ENCODE data around the gene XPC.

XPC gene

DNA sequence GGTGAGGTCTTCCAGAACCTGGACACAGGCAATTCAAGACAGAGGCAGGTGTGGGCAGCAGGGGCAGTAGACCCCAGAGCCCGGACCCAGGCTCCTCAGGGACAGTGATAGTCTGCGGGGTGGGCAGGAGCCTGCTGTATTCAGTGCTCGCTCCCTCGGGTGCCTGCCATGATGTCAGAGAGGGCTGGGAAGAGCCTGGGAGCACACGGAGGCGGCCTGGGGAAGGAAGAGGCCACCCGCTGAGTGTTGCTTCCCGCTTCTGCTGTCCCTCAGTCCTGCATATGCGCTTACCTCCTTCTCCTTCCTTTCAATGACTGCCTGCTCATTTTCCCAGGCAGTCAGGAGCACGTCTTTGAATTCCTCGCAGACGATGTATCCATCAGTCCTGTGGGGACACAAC is 30.8 kb downstream of the XPC start:
- no peak for DNase-seq (ENCODE audit: low read depth)

DNA sequence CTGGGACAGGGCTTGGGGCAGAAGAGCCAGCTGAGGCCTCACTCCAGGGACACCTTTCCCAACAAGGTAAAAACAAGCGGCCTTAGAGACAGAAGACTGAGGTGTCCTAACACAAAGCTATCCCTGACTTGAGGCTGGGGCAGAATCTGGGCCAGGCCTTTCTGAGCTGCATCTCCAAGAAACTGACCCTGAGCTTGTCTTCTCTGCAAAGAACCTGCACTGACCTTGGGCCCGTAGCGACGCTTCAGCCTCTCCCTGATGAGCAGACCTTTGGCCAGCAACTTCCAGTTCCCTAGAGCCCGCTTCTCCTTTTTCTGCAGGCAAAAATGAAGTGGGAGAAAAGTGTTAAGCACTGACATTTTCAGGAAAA is 31.4 kb downstream of the XPC start:
- no peak for DNase-seq (ENCODE audit: low read depth)

DNA sequence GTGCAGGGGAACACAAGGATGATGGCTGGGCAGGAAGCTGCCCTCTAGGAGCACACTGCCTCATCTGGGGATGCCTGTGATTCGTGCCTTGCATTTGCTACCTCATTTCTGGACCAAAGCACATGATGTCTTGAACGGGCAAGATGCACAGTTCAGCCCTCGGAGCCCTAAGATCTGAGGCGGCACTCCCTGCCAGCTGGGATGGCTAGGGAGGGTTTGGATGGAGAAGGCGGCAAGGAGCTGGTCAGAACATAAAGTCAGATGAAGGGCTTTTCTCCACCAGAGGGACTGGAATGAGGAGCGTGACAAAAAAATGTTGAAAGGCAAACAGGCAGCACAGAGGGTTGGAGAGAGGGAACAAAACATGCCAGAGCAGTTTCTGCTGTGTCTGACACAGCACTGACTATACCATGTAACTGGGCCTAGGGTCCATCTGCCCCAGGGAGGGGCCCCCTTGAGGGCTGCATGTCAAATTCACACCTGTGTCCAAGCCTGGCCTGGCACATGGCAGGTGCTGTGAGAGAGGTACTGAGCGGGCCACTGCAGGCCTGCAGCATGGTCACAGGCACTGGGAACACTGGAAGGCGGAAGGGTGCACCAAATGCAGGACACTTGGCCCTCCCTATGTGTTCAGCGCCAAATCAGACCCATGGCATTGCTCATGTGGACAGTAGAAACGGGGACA is 31.9 kb downstream of the XPC start:
- no peak for DNase-seq (ENCODE audit: low read depth)

DNA sequence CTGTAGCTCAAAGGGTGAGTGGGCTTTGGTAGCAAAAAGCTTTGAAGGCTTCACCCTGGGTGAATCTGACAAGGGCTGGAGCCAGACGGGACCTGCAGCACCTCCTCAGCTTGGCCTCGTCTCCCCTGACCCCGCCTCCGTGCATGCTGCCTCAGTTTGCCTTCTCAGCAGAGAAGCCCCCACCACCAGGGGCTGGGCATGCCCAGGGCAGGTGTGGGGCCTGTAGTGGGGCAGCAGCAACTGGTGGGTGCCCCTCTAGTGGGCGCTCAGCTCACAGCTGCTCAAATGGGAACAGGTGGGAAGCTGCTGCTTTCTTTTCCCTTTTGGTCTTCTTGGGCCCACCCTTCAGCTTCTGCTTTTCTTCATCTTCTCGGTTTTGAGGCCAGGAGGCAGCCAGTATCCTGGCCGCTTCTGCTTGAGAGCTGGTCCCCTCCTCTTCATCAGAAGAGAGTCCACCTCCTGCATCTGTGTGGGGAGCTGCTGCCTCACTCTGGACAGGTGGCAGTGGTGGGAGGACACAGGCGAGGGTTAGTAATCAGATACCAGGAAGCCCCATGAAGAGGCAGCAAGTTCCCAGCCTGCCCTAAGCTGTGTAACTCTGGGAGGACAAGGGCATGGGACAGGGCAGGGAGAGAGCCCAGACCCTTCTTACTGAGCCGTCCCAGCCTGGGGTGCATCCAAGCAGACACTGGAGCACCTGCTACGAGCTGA is 32.6 kb downstream of the XPC start:
- DNase-seq (ENCODE audit: low read depth) = no peak

DNA sequence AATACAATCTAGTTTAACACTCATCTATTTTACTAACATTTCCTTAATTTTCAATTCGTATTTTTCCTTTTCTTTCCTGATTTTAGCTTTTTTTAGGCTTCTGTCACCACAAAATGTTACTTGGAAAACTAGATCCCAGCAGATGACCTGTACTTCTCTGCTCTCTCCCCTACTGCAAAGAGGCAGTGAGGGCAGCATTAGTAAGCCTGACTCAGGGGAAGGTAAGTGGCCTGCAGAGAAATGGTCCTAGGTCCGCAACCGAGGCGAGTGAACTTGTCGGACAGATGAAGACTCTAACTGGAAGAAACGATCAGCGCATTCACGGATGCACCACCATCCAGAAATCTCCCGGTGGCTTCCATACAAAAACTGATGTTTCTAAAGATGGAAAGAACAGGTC is 33.2 kb downstream of the XPC start:
- DNase-seq (ENCODE audit: low read depth) = no peak

DNA sequence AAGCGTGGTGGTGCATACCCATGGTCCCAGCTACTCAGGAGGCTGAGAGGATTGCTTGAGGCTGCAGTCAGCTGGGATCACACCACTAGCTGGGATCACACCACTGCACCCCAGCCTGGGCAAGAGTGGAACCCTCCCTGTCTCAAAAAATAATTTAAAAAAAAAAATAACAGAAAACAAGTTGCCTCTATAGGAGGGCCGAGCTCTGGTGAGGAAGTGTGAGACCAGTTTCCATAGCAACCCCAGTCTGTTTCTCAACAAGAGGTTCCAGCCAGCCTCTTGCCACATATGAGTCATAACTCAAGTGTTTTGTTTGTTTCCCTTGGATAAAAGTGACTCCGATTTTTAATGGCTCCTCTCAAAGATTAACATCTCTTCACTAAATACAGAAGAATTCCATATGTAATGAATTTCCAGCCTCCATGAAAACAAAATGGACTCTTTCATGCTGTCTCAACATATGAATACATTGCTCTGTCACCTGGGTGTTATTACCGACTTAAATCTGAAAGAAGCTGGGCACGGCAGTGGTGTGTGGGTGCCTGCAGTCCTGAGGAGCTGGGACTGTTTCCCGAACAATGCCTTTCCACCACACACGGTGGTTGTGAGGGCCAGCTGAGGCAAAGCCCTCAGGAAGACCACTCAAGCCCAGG is 33.9 kb downstream of the XPC start:
- DNase-seq (ENCODE audit: low read depth) = peak; percentile 23

DNA sequence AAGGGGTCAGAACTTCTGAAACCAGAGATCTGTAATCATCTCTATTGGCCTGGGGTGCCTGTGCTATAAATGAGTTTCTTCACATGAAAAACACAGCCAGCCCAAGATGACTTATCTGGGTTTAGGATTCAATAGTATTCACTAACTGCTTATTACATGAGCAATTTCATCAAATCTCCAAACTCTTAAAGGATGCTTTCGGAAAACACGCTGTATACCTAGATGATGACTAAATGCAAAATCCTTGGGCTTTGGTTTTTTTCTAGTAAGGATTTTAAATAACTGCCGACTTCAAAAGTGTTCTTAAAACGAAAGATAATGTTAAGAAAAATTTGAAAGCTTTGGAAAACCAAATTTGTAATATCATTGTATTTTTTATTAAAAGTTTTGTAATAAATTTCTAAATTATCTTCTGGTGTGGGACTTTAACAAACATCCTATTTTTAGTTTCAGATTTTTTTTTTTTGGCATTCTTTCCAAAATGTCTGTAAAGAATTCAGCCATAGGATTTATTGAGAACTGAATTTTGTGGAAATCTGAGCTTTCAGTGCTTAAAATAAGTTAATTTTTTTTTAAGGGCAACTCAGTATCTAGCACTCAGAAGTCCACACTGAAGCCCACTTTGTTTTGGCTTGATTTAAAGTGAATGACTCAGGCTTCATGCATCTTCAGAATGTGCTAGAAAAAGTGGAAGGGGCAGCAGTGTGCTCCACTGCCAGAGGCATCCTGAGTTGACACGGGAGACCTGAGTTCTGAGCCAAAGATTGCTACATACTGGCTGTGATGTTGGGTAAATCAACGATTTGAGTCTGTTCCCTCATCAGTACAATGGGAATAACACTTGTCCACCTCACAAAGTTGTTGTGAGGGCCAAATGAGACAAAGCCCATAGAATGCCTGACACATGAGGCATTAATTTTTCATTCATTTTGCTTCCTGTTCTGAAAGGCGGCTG is 34.9 kb downstream of the XPC start:
- DNase-seq (ENCODE audit: low read depth) = no peak

DNA sequence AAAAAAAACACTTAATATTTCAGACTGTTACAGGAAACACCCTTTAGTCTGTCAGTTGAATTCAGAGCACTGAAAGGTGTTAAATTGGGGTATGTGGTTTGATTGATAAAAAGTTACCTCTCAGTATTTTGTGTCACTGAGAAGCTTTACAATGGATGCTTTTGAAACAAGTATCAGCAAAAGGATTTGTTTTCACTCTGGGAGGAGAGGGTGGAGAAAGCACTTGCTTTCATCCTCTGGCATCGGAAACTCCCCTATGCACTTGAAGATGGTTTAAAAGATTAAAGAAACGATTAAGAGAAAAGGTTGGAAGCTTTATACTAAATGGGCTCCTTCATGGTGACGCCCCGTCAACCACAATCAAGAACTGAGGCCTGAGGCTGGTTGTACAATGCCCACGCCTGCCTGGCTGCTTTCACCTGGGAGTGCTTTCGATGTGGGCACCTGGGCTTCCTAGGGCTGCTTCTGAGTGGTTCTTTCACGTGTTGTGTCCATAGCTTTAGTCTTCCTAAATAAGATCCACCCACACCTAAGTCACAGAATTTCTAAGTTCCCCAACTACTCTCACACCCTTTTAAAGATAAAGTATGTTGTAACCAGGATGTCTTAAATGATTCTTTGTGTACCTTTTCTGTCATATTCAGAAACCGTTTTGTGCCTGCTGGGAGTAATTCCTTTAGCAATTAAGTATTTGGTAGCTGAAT is 35.7 kb downstream of the XPC start:
- DNase-seq (ENCODE audit: low read depth) = peak; percentile 25

DNA sequence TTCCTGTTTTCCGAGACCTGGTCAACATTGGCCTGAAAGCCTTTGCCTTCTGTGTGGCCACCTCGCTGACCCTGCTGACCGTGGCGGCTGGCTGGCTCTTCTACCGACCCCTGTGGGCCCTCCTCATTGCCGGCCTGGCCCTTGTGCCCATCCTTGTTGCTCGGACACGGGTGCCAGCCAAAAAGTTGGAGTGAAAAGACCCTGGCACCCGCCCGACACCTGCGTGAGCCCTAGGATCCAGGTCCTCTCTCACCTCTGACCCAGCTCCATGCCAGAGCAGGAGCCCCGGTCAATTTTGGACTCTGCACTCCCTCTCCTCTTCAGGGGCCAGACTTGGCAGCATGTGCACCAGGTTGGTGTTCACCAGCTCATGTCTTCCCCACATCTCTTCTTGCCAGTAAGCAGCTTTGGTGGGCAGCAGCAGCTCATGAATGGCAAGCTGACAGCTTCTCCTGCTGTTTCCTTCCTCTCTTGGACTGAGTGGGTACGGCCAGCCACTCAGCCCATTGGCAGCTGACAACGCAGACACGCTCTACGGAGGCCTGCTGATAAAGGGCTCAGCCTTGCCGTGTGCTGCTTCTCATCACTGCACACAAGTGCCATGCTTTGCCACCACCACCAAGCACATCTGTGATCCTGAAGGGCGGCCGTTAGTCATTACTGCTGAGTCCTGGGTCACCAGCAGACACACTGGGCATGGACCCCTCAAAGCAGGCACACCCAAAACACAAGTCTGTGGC is 36.6 kb downstream of the XPC start:
- no peak for DNase-seq (ENCODE audit: low read depth)

DNA sequence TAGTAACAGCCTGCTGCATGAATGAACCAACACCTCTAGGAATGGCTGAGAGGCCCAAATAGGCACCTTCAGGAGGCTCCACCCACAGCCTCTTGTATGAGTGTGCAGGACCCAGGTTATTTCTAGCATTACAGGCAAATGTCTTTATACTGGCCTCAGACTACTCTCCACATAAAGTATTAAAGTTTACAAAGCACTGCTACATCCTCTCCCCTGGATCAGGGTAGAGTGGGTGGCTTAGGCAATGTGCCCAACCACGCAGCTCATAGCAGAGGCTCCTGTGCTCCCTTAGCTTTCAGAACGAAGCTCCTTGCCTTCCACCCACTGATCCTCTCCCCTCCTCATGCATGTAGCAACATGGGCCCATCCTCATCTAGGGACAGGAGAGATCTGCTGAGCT is 37.3 kb downstream of the XPC start:
- DNase-seq (ENCODE audit: low read depth) = no peak

DNA sequence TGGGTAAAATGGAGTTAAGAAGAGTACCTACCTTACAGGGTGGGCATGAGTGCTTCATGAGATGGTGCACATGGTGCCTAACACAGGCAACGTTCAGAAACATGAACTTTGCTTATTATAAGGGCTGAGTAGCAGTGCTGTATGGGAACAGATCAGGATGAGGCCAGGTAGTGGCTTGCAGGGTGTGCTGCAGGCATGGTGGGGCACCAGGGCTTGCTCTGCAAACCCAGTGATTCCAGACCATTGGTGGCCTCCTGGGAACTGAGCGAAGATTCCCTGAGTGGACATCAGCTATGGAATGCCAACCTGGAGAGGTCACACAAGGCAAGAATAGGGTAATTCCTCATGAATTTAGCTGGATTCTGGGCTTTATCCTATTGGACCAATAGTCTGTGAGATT is 37.7 kb downstream of the XPC start:
- no peak for DNase-seq (ENCODE audit: low read depth)

DNA sequence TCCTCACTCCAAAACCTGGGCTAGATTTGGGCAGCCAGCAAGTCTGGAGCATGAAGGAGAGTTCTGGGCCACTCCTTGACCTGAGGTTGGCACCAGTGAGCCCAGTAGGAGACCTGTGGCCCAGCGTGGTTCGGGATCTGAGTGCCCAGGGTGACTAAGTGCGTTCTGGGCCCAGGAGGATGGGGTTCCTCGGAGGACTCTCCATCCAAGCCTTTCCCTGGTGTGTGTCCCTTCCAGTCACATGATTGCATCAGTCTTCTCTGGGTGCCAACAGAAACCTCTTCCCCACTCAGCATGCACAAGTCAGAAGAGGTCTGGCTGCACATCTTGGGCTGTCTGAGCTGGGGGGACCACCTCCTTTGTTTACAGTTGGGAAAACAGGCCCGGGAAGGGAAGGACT is 38.6 kb downstream of the XPC start:
- no peak for DNase-seq (ENCODE audit: low read depth)

DNA sequence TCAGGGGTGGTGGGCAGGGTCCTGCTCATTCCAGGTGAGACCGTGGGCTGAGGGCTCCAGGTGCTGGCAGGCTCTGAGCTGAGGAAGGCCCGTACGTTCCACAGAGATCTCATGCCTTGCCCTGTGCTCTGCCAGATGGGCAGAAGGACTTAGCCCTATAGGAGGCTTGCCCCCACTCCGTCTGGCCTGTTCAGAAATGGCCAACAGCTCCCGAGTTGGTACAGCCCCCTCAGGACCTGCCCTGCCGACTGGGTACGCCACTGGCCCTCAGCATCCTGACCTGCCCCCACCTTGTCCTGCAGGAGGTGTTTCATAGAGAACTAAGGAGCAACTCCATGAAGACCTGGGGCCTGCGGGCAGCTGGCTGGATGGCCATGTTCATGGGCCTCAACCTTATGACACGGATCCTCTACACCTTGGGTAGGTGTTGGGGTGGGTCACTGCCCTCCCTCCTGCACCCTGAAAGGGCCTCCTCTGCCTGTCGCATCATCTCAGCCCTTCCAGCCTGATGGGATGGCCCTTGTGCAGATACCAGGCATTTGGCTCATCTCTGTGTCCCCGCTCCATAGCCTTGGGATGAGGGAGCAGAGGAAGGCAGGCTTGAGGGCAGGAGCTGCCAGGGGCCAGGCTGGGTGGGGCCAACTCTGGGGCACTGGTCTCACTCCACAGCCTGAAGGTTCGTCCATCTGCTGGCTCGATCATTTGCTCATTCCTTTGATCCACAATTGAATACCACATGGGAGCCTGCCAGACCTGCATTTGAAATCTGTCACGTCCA is 39.3 kb downstream of the XPC start:
- DNase-seq (ENCODE audit: low read depth) = no peak

DNA sequence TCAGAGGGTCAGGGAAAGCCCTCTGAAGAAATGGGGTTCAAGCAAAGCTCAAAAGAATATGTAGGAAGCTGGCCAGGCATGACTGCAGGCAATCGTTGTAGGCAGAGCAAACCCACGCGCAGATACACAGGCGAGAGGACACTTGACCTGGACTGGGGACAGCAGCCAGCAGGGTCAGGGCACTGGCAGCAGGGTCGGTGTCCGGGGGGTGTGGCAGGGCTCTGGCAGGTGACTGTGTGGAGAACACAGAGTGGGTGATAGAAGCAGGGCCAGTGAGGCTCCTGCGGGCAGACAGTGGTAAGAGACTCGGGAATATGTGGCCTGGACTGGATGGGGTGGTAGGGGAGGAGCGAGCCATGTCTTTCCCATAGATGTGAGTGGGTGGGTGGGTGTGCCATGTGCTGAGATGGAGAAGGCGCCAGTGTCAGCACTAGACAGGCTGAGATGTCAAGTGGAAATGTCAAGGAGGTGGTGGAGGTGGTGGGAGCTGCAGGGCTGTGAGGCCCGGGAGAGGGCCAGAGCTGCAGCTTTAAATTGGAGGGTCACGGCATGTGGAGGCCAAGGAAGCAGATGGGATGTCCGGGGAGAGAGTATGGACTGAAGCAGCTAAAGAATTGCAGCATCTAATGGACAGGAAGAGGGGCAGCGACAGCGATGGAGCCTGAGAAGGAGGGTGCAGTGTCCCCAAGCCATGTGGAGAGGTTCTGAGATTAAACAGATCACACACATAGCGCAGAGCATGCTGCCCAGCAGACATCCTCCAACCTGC is 40.1 kb downstream of the XPC start:
- DNase-seq (ENCODE audit: low read depth) = no peak

DNA sequence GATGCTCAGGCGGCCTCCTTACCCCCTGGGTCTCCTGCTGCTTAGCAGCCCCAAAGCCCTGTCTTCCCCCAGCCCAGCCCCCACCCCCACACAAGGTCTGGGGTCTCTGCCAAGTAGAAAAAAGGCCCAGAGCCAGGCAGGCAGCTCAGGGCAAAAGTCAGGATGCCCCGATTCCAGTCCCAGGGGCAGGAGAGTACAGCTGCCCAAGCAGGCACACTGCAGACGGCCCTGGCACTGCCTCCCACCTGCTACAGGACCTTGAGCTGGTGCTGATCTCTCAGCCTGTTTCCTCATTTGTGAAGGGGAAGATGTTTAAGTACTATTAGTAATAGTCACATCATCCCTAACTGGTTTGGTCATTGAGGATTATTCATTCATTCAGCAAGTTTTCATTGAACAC is 41.0 kb downstream of the XPC start:
- DNase-seq (ENCODE audit: low read depth) = no peak

DNA sequence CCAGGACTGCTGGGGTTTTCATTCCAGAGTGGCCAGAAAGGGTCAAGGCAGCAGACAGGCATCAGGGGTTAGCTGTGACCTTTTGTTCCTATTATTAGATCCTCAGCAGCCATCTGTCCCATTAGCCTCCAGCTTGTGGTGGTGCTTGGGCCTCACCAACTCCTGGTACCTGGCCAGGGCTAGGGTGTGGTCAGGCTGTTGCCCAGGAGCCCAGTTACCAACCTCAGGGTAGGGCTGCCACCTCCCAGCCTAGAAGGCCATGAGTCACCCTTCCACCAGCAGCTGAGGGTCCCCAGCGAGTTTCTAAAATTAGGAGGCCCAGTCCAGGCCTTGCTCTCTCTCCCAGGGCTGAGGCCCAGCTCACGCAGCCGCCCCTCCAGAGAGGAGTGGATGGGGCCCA is 41.4 kb downstream of the XPC start:
- no peak for DNase-seq (ENCODE audit: low read depth)

DNA sequence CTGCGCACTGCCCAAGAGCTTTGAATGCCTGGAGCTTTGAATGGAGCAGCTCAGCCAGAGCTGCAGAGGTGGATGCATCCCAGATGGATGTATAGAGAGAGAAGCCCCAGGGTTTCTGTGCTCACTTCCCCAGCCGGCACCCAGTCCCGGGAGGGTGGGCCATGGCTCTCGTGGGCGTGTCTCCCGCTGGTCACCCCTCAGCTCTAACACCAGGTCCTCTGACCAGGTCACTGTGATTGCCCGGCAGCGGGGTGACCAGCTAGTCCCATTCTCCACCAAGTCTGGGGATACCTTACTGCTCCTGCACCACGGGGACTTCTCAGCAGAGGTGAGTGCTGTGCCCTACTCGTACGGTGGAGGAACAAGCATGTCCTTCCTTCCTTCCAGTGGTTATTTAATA is 42.8 kb downstream of the XPC start:
- DNase-seq (ENCODE audit: low read depth) = no peak

DNA sequence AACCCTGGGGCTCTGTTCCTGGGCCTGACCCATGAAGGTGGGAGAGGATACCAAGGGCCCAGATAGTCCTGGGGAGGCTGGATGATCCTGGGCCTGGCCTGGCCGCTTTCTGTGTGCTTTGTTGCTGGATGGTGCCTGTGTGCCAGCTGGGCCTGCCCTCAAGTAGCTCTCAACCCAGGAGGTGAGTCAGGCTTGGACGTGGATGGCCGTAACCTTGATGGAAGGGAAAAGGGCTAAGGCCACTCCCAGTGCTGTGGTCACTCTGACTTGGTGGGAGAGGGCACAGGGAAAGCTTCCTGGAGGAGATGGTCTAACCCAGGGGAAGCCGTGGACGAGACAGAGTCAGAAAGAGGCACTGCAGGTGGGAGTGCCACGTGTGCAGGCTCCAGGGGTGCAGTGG is 44.1 kb downstream of the XPC start:
- no peak for DNase-seq (ENCODE audit: low read depth)

DNA sequence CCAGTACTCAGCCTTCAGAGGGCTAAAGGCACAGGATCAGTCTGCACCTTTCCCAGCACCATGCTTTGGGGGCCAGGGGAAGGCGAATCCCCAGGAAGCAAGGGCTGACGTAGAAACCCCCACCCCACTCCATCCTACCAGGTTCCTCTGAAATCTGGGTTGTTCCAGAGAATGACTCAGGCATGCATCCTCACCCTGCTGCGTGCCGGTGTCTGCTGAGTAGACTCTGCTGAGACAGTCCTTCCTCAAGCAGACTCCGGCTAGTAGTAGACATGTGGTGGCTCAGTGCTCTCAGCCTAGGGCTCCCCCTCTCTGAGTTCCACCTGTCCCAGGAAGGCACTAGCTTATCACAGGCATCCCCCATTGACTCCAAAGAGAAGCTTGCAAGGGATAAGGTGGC is 44.5 kb downstream of the XPC start:
- DNase-seq (ENCODE audit: low read depth) = no peak

All from activated T-cell treated with anti-CD3 and anti-CD28 coated beads for 48 hours (primary cell).